ENCODE measurements around the gene FAM53A.

DNA sequence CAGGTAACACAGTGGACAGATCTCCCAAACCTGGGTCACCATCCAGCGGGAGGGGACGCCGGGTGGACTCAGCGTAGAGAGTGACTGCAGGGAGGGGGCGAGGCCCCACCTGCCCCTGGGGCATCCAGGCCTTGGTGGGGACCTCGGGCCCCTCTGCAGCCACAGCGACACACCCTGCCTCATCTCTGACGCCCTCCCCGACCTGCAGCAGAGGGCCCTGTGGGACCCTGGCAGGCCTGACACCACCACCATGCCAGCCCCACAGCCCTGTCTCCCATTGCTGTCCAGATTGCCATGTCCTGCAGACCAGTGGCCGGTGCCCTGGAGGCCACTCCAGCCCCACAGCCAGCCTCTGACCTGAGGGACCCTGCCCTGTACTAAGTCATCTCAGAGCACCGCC, 45.2 kb downstream of the FAM53A start:
- TF ChIP-seq CTCF (IDR thresholded peaks at IDR 0.05) (no peak), POLR2A (IDR thresholded peaks at IDR 0.05) (no peak)
